NCI-H82 treated with DMSO at 0.1 percent for 48 hours (cell line): ENCODE data around the gene HOXB6.

Experiments used
- DNase-seq: peaks from one replicate; lab custom pipeline; 2025; ENCODE audit not compliant: unreplicated experiment; lab: John Stamatoyannopoulos, UW

HOXB6 gene

DNA sequence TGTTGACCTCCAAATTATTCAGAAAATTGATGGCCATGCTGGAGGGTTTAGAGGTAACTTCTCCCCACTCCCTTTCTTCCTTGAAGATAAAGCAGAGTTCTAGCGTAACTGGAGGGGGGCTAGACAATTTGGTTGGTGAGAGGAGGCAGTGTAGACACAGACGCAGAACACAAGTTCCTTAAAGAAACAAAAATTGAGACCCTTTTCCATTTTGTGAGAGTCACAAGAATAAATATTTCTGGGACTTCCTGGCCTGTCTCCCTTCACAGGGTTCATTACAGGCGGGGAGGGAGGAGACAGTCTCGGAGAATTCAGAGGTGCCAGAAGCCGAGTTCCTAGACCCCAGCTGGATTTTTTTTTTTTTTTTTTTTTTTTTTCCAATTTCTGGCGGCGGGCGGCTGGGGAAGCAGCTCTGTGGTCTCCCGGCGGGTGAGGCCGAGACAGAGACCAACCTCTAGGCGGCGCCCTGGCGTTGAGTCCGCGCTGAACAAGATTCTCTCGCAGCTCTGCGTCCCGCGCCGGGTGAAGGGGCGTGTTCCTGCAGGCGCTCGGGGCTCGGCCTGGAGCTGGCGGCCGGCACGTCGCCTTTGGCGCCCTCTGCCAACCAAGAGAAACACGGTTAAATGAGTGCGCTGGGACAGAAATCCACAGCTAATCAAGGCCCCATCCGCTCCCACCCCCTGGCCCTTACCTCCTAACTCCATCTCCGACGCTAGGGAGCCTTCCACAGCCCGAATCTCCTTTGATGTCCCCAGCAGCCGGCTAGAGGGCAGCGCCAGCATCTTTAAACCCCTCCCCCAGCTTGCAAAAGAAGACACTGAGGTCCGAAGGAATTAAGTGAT is 31.6 kb upstream of the HOXB6 start:
- peak; percentile 14 for DNase-seq

GRCh38 chr17:48634493-48635208 is 29.9 kb upstream of the HOXB6 start:
- no peak for DNase-seq

GRCh38 chr17:48633266-48633677 is 28.5 kb upstream of the HOXB6 start:
- DNase-seq = no peak

GRCh38 chr17:48632579-48633265 is 27.9 kb upstream of the HOXB6 start:
- no peak for DNase-seq

GRCh38 chr17:48631693-48632578 is 27.1 kb upstream of the HOXB6 start:
- no peak for DNase-seq

DNA sequence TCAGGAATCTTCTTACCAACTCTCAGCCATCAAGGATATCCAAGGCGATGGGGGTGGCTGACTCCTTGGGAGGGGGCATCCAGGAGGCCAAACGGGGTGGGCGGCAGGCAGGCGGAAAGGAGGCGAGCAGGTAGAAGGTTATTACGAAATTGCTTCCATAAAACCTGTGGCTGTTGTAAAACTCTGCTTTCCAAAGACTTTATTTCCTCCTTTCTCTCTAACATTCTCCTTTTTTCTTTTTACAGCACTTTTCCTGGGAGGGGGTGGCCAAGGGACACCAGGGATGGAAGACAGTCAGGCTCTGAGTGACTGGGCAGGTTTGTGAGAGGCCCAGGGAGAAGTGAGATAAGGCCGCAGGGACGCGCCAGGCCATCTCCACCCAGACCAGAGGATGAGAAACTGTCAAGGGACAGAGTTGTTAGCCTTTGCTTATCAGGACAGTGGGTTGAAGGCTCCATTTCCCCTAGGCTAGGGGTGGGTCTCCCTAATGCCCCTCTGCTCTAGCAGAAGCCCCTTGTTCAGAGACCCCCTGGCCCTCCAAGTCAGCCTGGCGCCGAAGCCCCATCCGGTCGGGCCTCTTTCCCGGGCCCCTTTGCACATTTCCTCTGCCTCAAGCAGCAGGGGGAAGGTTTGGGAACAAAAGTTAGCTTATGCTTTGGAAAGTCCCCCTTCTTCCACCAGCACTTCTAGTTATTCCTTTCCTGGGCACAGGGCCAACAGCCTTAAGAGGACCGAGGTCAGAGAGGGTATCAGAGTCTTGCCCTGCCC is 26.3 kb upstream of the HOXB6 start:
- no peak for DNase-seq

GRCh38 chr17:48630009-48630924 is 25.5 kb upstream of the HOXB6 start:
- DNase-seq = no peak

DNA sequence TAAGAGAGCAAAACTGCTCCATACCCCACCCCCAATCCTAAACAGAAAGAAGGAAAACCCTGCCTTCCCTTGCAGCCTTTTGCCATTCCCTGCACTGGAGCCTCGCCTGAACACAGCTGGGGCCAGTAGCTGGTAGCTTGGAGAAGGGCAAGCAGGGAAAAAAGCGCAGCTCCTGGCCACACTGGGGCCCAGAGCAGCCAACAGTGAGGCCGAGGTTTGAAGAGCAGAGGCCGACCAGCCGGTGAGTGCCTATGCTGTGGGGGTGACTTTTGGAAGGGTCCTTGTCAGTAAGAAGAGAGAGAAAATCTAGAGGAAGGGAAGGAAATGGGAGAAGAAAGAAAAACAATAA is 24.6 kb upstream of the HOXB6 start:
- no peak for DNase-seq

DNA sequence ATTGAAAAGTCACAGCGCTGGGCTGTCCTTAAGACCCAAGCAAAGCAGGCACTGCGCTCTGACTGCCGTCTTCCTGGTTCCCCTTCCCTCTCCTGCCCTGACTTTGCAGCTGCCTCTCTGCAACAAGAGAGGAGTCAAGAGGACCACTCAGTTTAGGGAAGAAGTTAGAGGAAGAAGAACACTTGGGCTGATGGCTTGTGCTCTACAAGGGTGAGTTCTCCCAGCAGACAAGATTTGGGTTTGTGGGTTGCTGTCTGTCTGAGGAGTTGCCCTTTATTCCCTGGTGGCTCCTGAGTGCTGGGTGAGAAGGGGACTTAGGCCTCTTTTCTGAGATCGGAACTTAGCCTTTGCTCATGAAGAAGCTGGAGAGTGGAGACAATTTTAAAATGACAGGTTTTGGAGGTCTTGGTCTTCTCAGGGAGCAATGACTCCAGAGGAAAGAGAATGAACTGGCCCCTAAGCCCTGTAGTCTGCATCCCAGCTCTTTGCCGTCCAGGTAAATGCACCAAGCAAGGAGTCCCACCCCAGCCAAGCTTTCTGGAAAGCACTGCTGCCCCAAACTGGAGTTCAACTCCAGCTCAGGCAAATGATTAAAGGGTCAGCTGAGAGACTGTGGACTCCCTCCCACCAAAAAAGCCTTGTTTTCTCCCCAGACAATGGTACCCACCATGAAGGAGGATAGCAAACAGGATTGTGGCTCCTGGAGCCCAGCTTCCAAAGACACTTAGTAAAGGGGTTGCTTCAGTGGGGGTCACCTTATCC is 24.0 kb upstream of the HOXB6 start:
- DNase-seq = no peak

DNA sequence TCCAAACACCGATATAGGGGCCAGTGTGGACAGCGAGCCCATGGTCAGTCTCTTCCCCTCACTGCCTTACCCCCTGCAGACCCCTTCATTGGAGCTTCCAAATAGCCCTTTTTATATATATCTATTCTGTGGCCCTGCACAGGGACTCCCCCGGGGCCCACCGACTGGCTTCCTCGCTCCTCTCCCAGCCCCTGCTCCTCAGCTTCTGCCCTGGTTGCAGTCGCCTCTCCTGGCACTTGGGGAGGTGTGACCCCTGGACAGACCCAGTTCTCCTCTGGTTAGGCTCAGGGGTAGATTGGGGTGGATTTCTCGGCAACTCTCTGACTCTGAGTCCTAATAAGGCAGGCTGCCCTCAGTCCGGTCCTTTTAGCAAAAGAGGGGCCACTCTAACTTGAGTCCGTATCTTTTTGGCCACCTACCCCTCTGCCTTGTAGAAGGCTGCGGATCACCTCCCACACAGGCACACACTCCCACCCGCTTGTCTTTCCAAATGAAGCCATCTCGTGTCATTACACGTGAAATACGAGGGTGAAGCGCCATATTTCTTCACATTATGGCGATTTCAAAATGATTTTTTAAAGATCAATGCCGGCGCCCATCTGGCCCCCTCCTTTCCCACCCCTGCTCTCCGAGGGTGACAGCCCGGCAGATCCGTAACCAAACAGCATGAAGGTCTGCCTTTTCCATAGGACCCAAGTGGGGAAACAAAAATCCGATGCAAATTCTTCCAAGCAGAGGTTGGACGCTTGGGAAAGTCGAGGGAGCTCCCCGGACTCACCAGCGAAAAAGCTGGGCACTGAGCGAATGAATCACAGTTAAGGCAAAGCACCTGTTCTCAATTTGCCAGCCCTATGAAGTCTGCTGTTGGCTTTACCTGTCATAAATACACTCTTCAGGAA is 23.1 kb upstream of the HOXB6 start:
- no peak for DNase-seq

GRCh38 chr17:48627118-48627597 is 22.4 kb upstream of the HOXB6 start:
- no peak for DNase-seq

- no peak for DNase-seq
Observed at GRCh38 chr17:48626245-48627117, 21.7 kb upstream of the HOXB6 start, which contains the start of gene HOXB9. Gene HOXB9 (minus strand): TSS chr17:48626358. CDS start chr17:48626269, 89 bp downstream.

DNA sequence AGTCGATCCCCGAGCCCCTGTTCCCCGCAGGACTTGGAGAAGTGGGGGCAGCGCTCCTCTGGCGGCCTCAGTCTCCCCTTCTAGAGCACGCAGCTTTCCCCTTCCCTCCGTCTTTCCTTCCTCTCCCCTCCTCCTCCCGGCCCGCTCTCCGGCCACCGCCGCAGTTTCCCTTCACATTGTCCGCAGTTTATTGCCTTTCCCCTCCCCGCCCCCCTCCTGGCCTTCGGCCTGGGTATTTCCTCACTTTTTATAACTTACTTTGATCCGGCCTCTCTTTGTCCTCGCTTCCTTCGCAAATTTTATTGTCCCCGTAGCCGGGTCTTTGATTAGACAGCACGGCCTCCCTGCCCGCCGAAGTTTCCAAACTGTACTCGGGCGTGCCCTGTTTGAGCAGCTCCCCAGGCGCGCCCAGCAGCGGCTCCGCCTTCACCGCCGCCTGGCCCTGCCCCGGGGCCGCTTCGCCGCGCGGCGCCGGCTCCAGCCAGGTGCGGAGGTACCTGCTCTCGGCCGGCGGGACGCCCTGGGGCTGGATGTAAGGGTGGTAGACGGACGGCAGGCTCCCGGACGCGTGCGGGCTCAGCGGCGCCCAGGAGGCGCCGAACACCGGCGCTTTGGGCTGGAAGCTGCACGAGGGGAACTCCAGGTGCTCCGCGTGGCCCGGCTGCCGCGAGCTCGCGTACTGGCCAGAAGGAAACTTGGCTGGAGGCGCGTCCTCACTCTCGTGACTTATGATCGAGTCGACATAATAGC is 20.9 kb upstream of the HOXB6 start:
- DNase-seq = no peak

GRCh38 chr17:48624544-48625494 is 20.0 kb upstream of the HOXB6 start:
- DNase-seq = no peak
